NCI-H2029 (cell line): ENCODE results near the gene BCL6B.
"Not testable (repeated sequence)": the region's sequence is repeated elsewhere in the genome, so short reads cannot be mapped to it uniquely, and the experiment has no call there.

Experiments
- DNase-seq: peaks from one replicate; lab custom pipeline; 2025; lab: John Stamatoyannopoulos, UW

The BCL6B gene

DNA sequence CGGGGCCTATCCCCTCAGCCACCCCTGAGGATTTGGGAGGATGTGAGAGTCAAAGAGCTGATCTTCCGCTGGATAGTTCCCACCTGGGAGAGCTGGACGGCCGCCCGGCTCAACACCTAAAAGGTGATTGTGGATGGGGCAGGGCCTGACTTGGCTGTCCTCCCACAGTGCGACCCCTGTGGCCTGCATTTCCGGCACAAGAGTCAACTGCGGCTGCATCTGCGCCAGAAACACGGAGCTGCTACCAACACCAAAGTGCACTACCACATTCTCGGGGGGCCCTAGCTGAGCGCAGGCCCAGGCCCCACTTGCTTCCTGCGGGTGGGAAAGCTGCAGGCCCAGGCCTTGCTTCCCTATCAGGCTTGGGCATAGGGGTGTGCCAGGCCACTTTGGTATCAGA is 4.5 kb downstream of the BCL6B start:
- no peak for DNase-seq

DNA sequence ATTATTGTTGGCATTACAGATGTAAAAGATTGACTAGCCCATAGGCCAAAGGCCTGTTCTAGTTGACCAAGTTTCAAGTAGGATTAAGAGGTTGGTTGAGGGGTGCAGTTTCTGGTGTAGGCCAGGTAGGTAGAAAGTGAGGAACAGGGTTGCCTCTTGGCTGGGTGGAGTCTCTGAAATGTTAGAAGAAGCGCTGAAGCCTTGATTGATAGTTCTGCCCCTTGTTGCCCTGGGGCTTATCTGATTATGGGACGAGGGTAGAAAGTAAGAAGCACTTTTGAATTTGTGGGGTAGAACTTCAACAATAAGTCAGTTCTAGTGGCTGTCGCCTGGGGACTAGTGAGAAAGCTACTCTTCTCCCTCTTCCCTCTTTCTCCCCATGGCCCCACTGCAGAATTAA is 6.2 kb downstream of the BCL6B start:
- no peak for DNase-seq

DNA sequence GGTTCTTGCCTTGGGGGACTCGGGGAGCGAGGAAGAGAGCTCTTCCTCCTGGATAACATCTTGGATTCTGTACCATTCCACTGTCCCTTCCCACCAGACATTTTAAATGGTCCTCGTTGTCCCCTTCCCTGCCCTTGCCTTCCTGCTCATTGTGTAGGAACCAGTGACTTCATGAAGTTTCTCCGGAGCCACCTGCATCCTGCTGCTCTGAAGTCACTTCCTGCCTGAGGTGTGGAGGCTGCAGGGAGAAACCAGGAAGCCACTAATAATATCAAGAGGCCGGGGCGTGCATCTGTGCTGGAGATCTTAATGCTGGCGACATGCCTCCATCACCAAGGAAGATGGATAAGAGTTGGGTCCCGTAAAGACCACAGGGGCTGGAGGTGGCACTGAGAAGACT is 6.8 kb downstream of the BCL6B start:
- DNase-seq = no peak

DNA sequence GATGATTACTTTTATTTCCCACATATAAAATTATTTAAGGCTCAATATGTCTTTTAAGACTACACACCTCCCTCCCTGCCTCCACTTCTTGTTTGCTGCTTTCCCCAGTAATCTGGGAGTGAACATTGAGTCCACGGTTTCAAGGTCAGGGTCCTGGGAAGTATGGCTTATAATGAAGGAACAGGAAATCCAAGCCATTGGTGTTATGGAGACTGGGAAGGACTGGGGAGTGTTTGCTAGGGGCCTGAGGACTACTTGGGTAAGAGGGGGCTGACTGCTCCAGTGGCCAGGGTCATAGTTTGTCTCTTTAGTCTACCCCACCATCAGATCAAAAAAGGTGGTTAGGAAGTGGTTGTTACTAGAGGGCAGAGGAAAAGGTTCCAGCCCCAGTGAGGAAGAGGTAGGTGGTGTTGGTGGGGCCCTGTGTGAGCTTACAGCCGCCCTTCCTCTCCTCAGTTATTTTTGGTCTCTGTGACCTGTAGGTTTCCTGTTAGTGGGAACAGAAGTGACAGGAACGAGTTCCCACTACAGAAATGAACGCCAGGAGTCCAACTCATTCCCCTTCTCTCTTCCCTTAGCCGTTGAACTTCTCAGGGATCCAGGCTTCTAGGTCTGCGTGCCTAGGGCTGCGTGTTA is 12.2 kb downstream of the BCL6B start:
- DNase-seq = no peak

DNA sequence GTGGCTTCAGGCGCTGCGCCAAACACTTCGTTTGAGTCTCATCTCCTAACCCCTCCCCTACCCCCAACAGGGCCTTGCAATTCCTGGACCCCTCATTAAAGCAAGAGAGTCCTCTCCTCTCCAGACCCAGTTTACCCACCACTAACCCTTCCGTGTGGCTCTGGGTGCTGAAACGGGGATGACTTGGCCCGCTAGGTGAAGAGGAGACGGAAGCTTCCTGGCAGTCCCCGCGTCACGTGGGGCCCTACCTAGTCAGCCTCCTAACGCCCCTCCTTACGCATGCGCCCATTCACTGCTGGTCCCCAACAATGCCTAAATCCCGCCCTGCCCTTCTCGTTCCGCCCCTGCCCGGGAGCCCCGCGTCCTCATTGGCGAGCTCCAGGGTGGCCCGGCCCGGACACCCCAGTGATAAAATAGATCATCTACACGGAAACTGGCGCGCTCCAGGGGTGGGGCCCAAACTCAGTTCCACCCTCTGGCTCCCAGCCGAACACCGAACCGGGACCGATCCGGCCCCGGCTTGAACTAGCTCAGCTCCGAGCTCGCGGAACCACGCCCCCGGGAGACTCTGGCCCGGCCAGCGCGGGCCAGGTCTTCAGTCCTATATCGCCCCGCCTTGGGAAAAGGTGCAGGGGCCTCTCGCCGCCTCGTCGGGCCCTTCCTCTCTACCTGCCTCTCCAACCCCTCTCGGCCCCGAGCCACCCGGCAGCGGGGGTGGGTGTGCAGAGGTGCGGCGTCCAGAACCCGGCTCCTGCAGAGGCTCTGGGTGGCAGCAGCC is 12.9 kb downstream of the BCL6B start, which contains the start of gene SLC16A13:
SLC16A13 (plus strand) TSS at position 425 of the 778 bp plus-strand sequence. CDS start 368 bp downstream, outside the sequence.
- peak; percentile 76 for DNase-seq

DNA sequence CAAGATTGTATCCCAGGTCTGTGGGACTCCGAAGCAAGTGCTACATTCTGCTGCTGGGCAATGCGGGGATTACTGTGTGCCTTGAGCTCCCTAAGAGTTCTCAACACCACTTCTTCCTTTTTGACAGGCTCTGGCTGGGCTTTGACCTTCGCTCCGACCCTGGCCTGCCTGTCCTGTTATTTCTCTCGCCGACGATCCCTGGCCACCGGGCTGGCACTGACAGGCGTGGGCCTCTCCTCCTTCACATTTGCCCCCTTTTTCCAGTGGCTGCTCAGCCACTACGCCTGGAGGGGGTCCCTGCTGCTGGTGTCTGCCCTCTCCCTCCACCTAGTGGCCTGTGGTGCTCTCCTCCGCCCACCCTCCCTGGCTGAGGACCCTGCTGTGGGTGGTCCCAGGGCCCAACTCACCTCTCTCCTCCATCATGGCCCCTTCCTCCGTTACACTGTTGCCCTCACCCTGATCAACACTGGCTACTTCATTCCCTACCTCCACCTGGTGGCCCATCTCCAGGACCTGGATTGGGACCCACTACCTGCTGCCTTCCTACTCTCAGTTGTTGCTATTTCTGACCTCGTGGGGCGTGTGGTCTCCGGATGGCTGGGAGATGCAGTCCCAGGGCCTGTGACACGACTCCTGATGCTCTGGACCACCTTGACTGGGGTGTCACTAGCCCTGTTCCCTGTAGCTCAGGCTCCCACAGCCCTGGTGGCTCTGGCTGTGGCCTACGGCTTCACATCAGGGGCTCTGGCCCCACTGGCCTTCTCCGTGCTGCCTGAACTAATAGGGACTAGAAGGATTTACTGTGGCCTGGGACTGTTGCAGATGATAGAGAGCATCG is 15.4 kb downstream of the BCL6B start:
- no peak for DNase-seq

DNA sequence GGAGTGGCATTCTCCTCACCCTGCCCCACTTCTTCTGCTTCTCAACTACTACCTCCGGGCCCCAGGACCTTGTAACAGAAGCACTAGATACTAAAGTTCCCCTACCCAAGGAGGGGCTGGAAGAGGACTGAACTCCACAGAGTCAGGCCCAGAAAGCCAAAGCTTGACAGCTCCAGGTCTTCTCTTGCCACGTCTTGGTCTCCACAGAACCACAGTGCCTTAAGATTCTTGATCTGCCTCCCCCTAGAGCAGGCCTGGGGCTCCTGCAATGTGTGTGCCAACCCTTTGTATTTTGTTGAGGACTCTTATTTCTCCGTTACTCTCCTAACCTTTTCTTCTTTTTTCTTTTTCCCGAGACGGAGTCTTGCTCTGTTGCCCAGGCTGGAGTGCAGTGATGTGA is 17.0 kb downstream of the BCL6B start:
- no peak for DNase-seq

DNA sequence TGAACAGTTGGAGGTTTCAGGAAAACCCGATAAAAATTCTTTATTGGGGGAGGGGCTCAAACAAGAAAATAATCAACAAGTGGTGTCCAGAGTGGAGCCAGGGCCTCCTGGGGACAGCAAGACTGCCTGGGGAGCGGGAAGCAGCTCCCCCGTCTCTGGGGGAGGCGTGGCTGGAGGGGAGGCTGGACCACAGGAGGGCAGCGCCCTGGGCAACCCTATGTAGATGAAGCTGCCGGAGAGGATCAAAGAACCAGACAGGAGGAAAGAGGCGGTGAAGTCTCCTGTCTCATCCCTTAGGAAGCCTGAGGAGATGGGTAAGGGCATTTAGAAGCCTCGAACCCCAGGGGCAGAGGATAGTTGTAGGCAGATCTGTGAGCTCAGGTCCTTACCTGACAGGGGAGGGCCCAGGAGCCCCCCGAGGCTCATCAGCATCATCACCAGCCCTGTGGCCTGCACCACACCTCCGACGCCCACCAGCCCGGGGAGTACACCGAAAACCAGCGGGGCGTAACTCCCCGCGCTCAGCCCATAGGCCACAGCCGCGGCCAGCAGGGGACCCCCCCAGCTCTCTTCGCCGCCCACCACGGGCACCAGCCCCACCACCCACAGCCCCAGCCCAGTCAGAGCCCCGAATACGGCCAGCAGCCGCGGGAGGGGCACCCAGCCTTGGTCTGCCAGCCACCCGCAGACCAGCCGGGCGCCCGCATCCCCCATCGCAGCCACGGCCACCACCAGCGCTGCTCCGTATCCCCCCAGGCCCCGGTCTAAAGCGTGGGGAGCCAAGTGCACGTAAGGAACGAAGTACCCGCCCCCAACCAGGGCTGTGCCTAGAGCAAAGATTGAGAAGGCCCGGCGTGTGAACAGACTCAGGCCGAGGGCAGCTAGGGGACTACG is 19.0 kb downstream of the BCL6B start:
- no peak for DNase-seq

DNA sequence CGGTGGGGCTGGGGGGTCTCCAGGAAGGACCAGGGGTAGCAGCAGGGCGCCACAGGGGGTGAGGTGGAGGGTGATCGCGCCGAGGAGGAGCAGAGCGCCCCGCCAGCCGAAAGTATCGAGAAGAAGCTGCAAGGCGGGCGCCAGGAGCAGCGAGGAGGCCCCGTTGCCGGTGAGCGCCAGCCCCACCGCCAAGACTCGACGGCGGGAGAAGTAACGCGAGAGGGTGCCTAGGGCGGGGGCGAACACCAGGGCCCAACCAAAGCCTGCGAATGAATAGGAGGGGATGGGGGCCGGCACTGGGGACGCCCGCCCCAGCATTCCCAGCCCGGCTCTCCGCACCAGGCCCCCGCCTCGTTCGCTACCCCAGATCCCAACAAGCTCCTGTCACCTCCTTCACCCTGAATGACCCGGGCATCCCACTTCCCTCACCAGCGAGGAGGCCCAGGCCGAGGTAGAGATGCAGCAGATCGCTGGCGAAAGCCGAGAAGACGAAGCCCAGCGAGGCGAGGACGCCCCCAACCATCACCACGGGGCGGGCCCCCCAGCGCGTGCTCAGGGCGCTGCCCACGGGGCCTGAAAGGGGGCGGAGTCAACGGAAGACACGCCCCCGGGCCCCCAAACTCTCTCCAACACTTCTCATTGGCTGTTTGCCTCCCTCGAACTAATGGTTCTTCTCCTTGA is 19.8 kb downstream of the BCL6B start:
- no peak for DNase-seq

DNA sequence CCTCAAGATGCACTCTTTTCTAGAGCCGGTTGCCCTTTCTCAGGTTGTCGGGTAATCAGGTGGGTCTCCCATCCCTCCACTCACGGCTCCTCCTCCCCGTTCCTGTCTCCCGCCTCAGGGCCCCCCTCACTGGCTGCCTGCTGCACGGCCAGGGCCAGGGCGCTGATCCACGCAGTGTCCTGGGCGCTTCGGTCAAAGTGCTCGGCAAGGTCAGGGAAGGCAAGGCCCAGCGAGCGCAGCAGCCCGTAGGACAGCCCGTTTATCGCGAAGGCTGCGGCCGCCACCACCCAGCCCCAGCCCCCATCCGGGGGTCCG is 20.3 kb downstream of the BCL6B start:
- DNase-seq = no peak

DNA sequence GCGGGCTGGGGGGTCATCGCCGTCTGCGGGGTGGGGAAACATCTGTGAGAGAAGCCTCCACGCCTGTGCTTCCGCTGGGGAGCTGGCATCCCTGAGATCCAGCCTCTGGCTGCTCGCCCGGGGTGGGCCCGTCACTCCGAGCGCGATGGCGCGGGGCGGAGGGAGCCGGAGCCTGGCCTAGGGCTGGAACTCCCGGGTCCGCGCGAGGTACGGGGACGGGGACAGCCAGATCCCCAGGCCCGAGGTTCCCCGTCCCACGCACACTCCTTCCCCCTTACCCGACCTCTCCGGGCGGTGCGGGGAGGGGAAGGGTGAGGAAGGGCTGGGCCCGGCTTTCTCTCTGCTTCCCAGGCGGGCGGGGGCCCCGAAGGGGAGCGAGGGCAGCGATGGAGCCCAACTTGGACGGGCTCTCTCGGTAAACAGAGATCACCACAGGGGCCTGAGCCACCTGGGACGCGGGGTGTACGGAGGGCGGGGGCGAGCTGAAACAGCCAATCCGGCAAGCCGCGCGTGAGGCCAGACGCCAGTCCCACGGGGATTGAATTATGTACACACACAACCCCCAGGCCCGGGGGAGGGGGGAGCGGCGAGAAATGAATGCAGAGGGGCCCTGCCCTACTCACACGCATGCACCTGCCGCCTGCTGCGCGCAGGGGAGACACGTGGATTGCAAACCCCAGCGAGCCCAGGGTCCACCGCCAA is 20.8 kb downstream of the BCL6B start, which contains the start of gene SLC16A11:
SLC16A11 (minus strand) TSS at position 596 of the 702 bp plus-strand sequence; CDS start at position 17, 579 bp downstream.
- no peak for DNase-seq

DNA sequence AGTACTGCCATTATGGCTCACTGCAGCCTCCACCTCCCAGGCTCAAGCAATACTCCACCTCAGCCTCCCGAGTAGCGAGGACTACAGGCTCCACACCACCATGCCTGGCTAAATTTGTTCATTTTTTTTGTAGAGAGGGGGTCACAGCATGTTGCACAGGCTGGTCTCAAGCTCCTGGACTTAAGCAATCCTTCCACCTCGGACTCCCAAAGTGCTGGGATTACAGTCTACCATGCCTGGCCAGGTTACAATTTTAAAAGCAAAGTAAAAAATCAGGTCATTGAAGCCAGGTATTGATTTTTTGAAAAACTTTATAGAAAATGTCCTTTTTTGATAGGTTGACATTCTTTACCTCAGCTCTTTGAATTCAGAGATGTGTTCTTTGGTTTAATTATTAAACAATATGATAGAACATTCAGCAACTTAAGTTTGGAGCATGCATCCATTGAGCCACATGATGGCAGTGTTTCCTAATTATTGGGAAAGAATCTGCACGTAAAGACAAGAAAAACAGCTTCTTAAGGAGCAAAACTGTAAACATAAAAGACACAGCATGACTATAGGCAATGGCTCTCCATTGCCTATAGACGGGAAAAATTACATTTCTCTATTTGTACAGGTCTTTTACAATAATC is 22.8 kb downstream of the BCL6B start:
- peak; percentile 13 for DNase-seq

DNA sequence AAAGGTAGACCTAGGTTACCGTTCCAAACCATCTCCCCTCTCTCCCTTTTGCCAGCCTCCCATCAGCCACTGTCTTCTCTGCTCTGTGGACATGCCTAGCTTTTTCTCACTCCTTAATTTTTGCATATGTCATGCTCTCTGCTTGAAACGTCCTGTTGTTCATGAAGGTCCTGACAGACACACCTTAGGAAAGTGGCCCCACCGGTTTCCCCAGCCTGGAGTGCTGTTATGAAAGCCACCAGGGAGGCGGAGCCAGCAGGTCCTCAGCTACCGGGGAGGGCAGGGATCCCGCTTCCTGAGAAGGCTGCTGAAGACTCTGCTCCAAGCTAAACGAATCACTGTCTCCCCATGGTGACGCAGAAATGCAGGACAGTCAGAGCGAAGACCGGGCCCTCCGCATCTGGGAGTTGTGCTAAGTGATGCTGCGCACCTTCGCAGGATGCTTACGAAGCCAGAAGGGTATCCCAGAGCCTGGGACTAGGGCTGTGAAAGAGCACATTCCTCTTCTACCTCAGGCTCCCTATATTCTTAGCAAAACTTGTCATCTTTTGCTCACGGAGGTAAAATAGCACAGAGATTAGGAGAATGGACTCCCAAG is 23.4 kb downstream of the BCL6B start:
- DNase-seq = peak; percentile 48

DNA sequence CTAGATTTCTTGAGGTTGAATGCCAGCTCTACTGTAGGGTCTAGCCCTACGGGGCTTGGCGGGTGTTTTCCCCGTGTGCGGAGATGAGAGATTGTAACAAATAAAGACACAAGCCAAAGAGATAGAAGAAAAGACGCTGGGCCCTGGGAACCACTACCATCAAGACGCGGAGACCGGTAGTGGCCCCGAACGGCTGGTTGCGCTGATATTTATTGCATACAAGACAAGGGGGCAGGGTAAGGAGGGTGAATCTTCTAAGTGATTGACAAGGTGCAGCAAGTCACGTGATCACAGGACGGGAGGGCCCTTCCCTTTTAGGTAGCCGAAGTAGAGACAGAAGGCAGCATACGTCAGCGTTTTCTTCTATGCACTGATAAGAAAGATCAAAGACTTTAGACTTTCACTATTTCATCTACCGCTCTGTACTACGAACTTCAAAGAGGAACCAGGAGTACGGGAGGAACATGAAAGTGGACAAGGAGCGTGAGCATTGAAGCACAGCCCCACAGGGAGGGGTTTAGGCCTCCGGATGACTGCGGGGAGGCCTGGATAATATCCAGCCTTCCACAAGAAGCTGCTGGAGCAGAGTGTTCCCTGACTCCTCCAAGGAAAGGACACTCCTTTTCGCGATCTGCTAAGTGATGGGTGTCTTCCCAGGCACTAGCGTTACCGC is 24.0 kb downstream of the BCL6B start:
- DNase-seq = not testable (repeated sequence)

DNA sequence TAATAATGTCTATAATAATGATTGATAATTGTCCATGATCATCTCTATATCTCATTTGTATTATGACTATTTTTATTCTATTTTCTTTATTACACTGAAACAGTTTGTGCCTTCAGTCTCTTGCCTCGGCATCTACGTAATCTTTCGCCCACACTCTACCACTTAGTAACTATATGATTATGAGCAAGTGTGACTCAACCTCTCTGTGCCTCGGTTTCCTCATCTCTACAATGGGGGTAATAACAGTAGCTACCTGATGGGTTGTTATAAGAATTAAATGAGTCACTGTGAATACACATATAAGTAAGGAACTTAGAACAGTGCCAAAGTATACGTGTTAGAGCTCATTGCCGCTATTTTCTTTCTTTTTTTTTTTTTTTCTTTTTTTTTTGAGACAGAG is 24.7 kb downstream of the BCL6B start:
- no peak for DNase-seq

DNA sequence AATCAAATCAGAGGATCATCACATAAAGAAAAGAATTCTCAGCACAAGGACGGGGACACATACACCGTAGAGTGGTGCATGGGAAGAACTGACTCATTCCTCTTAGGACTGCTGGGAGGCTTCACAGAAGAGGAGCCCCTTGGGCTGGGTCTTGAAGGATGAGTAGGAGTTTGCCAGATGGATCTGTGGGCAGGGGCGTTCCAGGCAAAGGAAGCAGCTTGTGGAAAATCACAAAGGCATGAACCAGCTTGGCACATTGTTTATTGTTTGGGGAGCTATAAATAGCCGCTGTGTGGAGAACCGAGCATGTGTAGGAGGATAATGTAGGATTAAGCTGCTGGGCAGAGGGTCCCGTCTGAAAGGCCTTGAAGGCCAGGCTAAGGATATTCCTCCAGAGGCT is 26.1 kb downstream of the BCL6B start:
- no peak for DNase-seq

DNA sequence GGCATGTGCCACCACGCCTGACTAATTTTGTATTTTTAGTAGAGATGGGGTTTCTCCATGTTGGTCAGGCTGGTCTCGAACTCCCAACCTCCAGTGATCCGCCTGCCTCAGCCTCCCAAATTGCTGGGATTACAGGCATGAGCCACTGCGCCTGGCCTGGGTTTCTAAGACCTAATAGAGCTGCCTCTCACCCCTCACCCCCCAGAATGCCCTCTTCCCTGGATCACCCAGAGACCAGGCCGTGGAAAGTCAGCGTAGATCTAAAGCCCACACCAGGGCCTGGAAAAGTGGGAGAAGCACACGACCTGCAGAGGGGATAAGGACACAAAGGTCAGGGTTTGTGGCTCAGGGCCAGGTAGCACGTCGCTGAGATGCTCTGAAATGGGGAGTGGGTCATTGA is 27.7 kb downstream of the BCL6B start:
- not testable (repeated sequence) for DNase-seq

DNA sequence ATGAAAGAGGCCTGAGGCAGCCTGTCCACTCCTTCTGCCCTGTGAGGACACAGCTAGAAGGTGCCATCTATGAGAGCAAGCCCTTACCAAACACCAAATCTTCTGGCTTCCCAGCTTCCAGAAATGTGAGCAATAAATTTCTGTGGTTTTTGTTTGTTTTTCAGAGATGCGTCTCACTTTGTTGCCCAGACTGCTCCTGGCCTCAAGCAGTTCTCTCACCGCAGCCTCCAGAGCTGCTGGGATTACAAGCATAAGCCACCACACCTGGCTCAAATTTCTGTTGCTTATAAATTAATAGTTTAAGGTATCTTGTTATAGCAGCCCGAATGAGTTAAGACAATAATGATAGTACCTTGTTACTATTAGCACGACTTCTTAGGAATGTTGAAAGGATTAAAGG is 33.5 kb downstream of the BCL6B start:
- no peak for DNase-seq

DNA sequence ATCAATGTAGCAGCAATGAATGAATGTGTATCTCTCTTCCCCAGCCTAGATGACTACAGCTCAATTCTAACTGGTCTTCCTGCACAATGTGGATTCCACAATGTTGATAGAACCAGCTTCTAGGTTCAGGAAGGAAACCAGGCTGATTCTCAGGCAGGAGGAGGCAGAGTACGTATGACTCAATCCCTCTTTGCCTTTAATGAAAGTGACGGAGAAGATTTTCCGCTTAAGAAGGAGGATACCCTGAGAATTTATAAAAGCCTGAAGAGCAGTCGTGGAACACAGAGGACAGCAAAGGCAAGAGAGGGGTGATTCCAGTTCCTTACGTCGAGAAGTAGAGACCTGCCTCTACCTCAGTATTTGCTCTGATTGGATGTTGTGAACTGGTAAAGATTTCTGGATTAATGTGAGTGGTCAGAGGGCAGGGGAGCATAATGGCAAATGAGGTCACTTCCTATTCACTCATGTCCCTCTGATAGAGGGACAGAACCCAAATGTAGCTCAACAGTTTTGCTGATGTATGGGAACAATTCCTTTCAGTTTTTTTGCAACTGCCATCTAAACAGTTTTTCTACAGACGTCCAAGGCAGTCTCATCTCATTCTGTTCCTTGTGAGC is 36.1 kb downstream of the BCL6B start:
- DNase-seq = no peak
